ENCODE data around the gene MAP7D2.

DNA sequence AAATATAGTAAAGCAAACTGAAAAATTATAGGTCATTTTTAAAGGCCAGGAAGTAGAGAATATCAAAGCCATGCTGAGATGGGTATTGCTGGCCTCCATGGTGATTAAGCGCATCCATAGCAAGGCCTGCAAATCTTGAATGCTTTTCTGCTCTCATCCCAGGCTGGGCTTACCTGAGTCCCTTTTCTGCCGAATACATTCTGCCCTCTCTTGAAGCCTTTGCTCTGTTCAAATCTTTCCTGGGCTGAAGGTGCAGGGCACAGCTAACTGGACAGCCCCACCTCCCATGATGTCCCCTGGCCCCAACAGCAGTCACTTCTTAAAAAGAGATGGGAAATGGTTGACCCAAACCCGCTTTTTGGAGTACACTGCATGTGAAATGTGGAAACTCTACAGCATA, 35.0 kb upstream of the MAP7D2 start:
- TF ChIP-seq, protein P1, sequence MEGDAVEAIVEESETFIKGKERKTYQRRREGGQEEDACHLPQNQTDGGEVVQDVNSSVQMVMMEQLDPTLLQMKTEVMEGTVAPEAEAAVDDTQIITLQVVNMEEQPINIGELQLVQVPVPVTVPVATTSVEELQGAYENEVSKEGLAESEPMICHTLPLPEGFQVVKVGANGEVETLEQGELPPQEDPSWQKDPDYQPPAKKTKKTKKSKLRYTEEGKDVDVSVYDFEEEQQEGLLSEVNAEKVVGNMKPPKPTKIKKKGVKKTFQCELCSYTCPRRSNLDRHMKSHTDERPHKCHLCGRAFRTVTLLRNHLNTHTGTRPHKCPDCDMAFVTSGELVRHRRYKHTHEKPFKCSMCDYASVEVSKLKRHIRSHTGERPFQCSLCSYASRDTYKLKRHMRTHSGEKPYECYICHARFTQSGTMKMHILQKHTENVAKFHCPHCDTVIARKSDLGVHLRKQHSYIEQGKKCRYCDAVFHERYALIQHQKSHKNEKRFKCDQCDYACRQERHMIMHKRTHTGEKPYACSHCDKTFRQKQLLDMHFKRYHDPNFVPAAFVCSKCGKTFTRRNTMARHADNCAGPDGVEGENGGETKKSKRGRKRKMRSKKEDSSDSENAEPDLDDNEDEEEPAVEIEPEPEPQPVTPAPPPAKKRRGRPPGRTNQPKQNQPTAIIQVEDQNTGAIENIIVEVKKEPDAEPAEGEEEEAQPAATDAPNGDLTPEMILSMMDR (IDR thresholded peaks at IDR 0.05): no peak
- no peak for TF ChIP-seq POLR2A (IDR thresholded peaks at IDR 0.05)
